Tibial artery (tissue), 4 donors: Measurements from ENCODE around the gene GINS3.

Experiments used
- DNase-seq, 2 donors: peaks; one replicate each; pipeline ENCODE4 v3.0.0-alpha.2; 2019
- H3K27ac ChIP-seq, 2 donors: fragments of 200-600 bp; sonication (generic) in 1 of 2; 1 replicate in 1 of 2; 2 replicates in 1 of 2; pipeline ENCODE4 v1.5.1; 2018 to 2019; ENCODE audit warnings: mild to moderate bottlenecking in 1 of 2
- H3K27me3 ChIP-seq, 2 donors: fragments of 200-600 bp; sonication (generic) in 1 of 2; one replicate each; pipeline versions ENCODE4 v1.5.1 to v1.6.0; 2016 to 2019
- H3K36me3 ChIP-seq, 3 donors: fragments of 200-600 bp; sonication (generic) in 2 of 3; one replicate each; pipeline ENCODE4 v1.5.1; 2016 to 2019; ENCODE audit warnings: mild to moderate bottlenecking in 2 of 3
- H3K4me1 ChIP-seq, 4 donors: fragments of 200-600 bp; sonication (generic) in 2 of 4; 1 replicate in 3 of 4; 2 replicates in 1 of 4; pipeline ENCODE4 v1.5.1; 2016 to 2019
- H3K4me3 ChIP-seq, 2 donors: fragments of 200-600 bp; sonication (generic) in 1 of 2; 1 replicate in 1 of 2; 2 replicates in 1 of 2; pipeline ENCODE4 v1.5.1; 2018 to 2019; ENCODE audit warnings: mild to moderate bottlenecking in 2 of 2
- H3K9me3 ChIP-seq, 3 donors: fragments of 200-600 bp; sonication (generic) in 1 of 3; one replicate each; pipeline ENCODE4 v1.5.1; 2016 to 2019
- intact Hi-C: fragments of 100-400 bp; cut with DNase I; formaldehyde crosslinking; loops from one replicate; pipeline ENCODE4 v1.15.0; 2023; ENCODE audit warnings: low total_unique reads
- TF ChIP-seq, protein P1 (sequence below), 2 experiments: fragments of 200-600 bp in 1 of 2; fragments of 450-650 bp in 1 of 2; IDR thresholded peaks; one replicate each; pipeline ENCODE4 v1.5.1; 2017 to 2019; ENCODE audit warnings: antibody characterized with exemption in 2 of 2, mild to moderate bottlenecking in 1 of 2, moderate library complexity in 1 of 2

The GINS3 gene

DNA sequence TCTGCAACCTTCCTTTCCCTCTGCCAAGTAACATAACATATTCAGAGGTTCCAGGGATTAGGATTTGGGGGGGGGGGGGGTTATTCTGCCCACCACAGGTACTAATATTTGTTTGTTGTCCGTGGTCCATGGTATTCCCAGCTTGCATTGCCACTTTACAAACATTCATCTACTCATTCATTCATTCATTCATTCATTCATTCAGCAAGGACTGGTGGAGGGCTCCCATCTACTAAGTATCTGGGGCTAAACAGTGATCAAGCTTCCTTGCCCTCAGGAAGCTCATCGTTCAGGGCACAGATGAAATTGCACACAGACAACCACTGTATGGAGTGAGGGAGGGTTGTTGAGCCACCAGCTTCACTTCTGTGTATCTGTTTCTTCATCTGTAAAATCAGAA lies 61.9 kb downstream of the GINS3 start:
- H3K4me3 ChIP-seq: no peak overlapping the region
- H3K27me3 ChIP-seq: peaks cover 0 to 10% of the 10 kb centered on the region in 2 donors
- no peak overlapping the region for H3K27ac ChIP-seq
- no peaks in the 10 kb centered on the region for H3K9me3 ChIP-seq
- TF ChIP-seq, protein P1, sequence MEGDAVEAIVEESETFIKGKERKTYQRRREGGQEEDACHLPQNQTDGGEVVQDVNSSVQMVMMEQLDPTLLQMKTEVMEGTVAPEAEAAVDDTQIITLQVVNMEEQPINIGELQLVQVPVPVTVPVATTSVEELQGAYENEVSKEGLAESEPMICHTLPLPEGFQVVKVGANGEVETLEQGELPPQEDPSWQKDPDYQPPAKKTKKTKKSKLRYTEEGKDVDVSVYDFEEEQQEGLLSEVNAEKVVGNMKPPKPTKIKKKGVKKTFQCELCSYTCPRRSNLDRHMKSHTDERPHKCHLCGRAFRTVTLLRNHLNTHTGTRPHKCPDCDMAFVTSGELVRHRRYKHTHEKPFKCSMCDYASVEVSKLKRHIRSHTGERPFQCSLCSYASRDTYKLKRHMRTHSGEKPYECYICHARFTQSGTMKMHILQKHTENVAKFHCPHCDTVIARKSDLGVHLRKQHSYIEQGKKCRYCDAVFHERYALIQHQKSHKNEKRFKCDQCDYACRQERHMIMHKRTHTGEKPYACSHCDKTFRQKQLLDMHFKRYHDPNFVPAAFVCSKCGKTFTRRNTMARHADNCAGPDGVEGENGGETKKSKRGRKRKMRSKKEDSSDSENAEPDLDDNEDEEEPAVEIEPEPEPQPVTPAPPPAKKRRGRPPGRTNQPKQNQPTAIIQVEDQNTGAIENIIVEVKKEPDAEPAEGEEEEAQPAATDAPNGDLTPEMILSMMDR (IDR thresholded peaks at IDR 0.05): no peak
- no peaks in the 10 kb centered on the region for H3K36me3 ChIP-seq
- H3K4me1 ChIP-seq: no peaks in the 10 kb centered on the region
- DNase-seq: no peak
- intact Hi-C loops: no loop called here

DNA sequence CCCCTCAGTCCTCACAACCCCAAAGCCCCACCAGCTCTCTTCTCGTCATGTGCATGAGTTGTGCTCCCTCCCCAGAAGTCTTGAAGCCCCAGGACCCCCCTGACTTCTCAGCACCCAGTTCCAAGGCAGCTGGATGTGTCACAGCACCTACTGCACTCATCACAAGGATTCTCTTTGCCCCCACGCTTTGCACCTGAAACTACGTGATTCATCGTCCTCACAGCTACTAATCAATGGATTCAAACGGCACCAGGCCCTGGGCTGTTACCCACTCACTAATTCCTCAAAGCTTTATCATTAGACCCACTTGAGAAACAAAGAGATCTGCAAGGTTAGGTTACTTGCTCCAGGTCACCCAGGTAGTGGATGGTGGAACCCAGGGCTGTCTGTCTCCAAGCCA lies 62.6 kb downstream of the GINS3 start:
- Histone ChIP-seq H3K9me3 (no peaks in the 10 kb centered on the region), H3K27me3 (peaks cover 0 to 10% of the 10 kb centered on the region in 2 donors), H3K4me3 (no peak overlapping the region), H3K4me1 (no peaks in the 10 kb centered on the region), H3K27ac (no peak overlapping the region), H3K36me3 (no peaks in the 10 kb centered on the region)
- intact Hi-C loops: no loop called here
- DNase-seq: no peak
- TF ChIP-seq, protein P1 (IDR thresholded peaks at IDR 0.05): no peak
